DND-41 (cell line): ENCODE measurements around the gene KCNJ11.

Experiments
- ATAC-seq: fragments of 200-7000 bp; cut with Tn5 transposase; 3 replicates; pipeline ENCODE4 v1.9.1; 2021; ENCODE audit warnings: low read depth; ENCODE audit not compliant: insufficient read depth
- DNase-seq: peaks from one replicate; pipeline ENCODE4 v3.0.0-alpha.2; 2020
- H2AFZ ChIP-seq: 2 replicates; pipeline ENCODE4 v1.6.0; 2012; ENCODE audit warnings: low read depth, low read length
- H3K27ac ChIP-seq: 2 replicates; pipeline ENCODE4 v1.5.1; 2012; ENCODE audit warnings: low read length, inconsistent platforms
- H3K27me3 ChIP-seq: fragments of 200-600 bp; sonication (generic); 2 replicates; pipeline ENCODE4 v1.6.0; 2012; ENCODE audit warnings: low read length, mild to moderate bottlenecking, inconsistent platforms; ENCODE audit not compliant: insufficient read depth, poor library complexity
- H3K36me3 ChIP-seq: 2 replicates; pipeline ENCODE4 v1.5.1; 2012; ENCODE audit warnings: low read length, inconsistent platforms; ENCODE audit not compliant: insufficient read depth
- H3K4me1 ChIP-seq: 2 replicates; pipeline ENCODE4 v1.5.1; 2012; ENCODE audit warnings: mild to moderate bottlenecking, low read length; ENCODE audit not compliant: insufficient read depth
- H3K4me2 ChIP-seq: 2 replicates; pipeline ENCODE4 v1.6.0; 2012; ENCODE audit warnings: mild to moderate bottlenecking, moderate library complexity, low read length, inconsistent platforms; ENCODE audit not compliant: insufficient read depth
- H3K4me3 ChIP-seq, 2 experiments: fragments of 200-600 bp in 1 of 2; shearing (Covaris generic) in 1 of 2; 2 replicates each; pipeline ENCODE4 v1.5.1; 2012 to 2016; ENCODE audit warnings: inconsistent platforms in 2 of 2, low read length in 2 of 2, mild to moderate bottlenecking in 2 of 2, low read depth in 1 of 2, moderate library complexity in 1 of 2
- H3K79me2 ChIP-seq: 2 replicates; pipeline ENCODE4 v1.6.0; 2012; ENCODE audit warnings: low read length, inconsistent platforms; ENCODE audit not compliant: insufficient read depth
- H3K9ac ChIP-seq: 2 replicates; pipeline ENCODE4 v1.6.0; 2012; ENCODE audit warnings: low read depth, mild to moderate bottlenecking, inconsistent platforms, low read length, moderate library complexity
- H3K9me3 ChIP-seq: 2 replicates; pipeline ENCODE4 v1.5.1; 2012; ENCODE audit warnings: low read length, moderate library complexity, mild to moderate bottlenecking, inconsistent platforms; ENCODE audit not compliant: insufficient read depth, severe bottlenecking
- H4K20me1 ChIP-seq: 2 replicates; pipeline ENCODE4 v1.6.0; 2012; ENCODE audit warnings: low read length; ENCODE audit not compliant: insufficient read depth
- CTCF ChIP-seq: IDR thresholded peaks from 2 replicates; pipeline ENCODE4 v1.5.1; 2012; ENCODE audit warnings: borderline replicate concordance, low read length, moderate library complexity, mild to moderate bottlenecking; ENCODE audit not compliant: poor library complexity, severe bottlenecking; ENCODE audit errors: extremely low read depth
- EZH2 ChIP-seq: IDR thresholded peaks from 3 replicates; pipeline ENCODE4 v1.6.1; 2012; ENCODE audit warnings: borderline replicate concordance, low read depth, mild to moderate bottlenecking, moderate library complexity, low read length, inconsistent platforms; ENCODE audit not compliant: severe bottlenecking

KCNJ11 gene

GRCh38 chr11:17414317-17414737 lies 25.9 kb upstream of the KCNJ11 start:
- H3K4me1 ChIP-seq, result peaks cover 84% of the 10 kb centered on the region
- H3K27ac ChIP-seq, result peak overlapping the region; percentile 99
- no peaks in the 10 kb centered on the region for H3K27me3 ChIP-seq
- H3K4me3 ChIP-seq, result peak overlapping the region in 1 of 2 experiments; percentile 9; a peak in 1 of 4 replicates
- peak overlapping the region; percentile 57 for H3K9ac ChIP-seq
- no peaks in the 10 kb centered on the region for H3K9me3 ChIP-seq
- no peaks in the 10 kb centered on the region for H4K20me1 ChIP-seq
- TF ChIP-seq EZH2, result no peak
- TF ChIP-seq CTCF, result no peak
- 0 out of 2 replicates have a peak overlapping the region, but pooled peaks have one; percentile 14 for H2AFZ ChIP-seq
- H3K4me2 ChIP-seq, result peak overlapping the region; percentile 56
- ATAC-seq, result peak; percentile 76
- no peaks in the 10 kb centered on the region for H3K79me2 ChIP-seq
- peak; percentile 94 for DNase-seq
- no peaks in the 10 kb centered on the region for H3K36me3 ChIP-seq

- peak overlapping the region; percentile 57 for H3K9ac ChIP-seq
- peak overlapping the region; percentile 99 for H3K27ac ChIP-seq
- H3K27me3 ChIP-seq, result no peaks in the 10 kb centered on the region
- TF ChIP-seq EZH2 (no peak), CTCF (no peak)
- H3K4me3 ChIP-seq, result peak overlapping the region in 1 of 2 experiments; percentile 9; a peak in 1 of 4 replicates
- no peak for DNase-seq
- no peak for ATAC-seq
- 0 out of 2 replicates have a peak overlapping the region, but pooled peaks have one; percentile 14 for H2AFZ ChIP-seq
- no peaks in the 10 kb centered on the region for H3K9me3 ChIP-seq
- no peaks in the 10 kb centered on the region for H3K36me3 ChIP-seq
- H3K79me2 ChIP-seq, result no peaks in the 10 kb centered on the region
- no peaks in the 10 kb centered on the region for H4K20me1 ChIP-seq
- H3K4me2 ChIP-seq, result peak overlapping the region; percentile 56
- H3K4me1 ChIP-seq, result peaks cover 78% of the 10 kb centered on the region
Measured at GRCh38 chr11:17413414-17414316, 25.2 kb upstream of the KCNJ11 start.

GRCh38 chr11:17412488-17413180 lies 24.2 kb upstream of the KCNJ11 start:
- TF ChIP-seq CTCF (peak; percentile 45), EZH2 (no peak)
- Histone ChIP-seq H2AFZ (no peak overlapping the region), H3K4me2 (no peak overlapping the region), H3K9ac (no peak overlapping the region), H3K79me2 (no peaks in the 10 kb centered on the region), H3K36me3 (no peaks in the 10 kb centered on the region), H3K4me3 (no peak overlapping the region), H3K4me1 (peaks cover 68% of the 10 kb centered on the region), H3K9me3 (no peaks in the 10 kb centered on the region), H3K27me3 (no peaks in the 10 kb centered on the region), H3K27ac (peak overlapping the region; percentile 99), H4K20me1 (no peaks in the 10 kb centered on the region)
- DNase-seq (no peak), ATAC-seq (no peak)
